Measurements from ENCODE around the gene PPP5C.
A peak's percentile ranks its signal among the peaks of the same experiment; 100 is the strongest.

PPP5C gene

GRCh38 chr19:46349311-46349993, 2.6 kb downstream of the PPP5C start:
- H3K4me2 ChIP-seq (ENCODE audit: low read depth, low read length, poor library complexity, severe bottlenecking): peak overlapping the region; percentile 60
- TF ChIP-seq CTCF (IDR thresholded peaks at IDR 0.05; ENCODE audit: insufficient read depth, low read length, poor library complexity, severe bottlenecking) (no peak), EZH2phosphoT487 (conservative IDR thresholded peaks at IDR 0.05; ENCODE audit: low read length) (no peak)

GRCh38 chr19:46350029-46350757, 3.3 kb downstream of the PPP5C start:
- Histone ChIP-seq H3K4me2 (ENCODE audit: low read depth, low read length, poor library complexity, severe bottlenecking) (peak overlapping the region; percentile 60), H2AFZ (ENCODE audit: low read depth, low read length, severe bottlenecking) (no peak overlapping the region), H3K9me3 (ENCODE audit: insufficient read depth, low read length) (no peaks in the 10 kb centered on the region), H3K36me3 (ENCODE audit: low read length) (no peaks in the 10 kb centered on the region), H3K9me2 (replicated peaks; ENCODE audit: insufficient read depth, low read length) (no peaks in the 10 kb centered on the region), H3K4me3 (ENCODE audit: insufficient read depth, low read length, poor library complexity, severe bottlenecking) (peak overlapping the region; percentile 42), H4K20me1 (ENCODE audit: low read depth, low read length) (no peaks in the 10 kb centered on the region), H3F3A (ENCODE audit: insufficient read depth) (peaks cover 3% of the 10 kb centered on the region; the same call in 1 of the 2 replicates), H3K27me3 (ENCODE audit: low read length) (no peaks in the 10 kb centered on the region), H3K79me2 (ENCODE audit: insufficient read depth, low read length) (peaks cover 71% of the 10 kb centered on the region), H3K9ac (ENCODE audit: low read length) (peak overlapping the region; percentile 50), H3K27ac (ENCODE audit: low read depth, low read length) (peak overlapping the region; percentile 69)
- TF ChIP-seq EZH2phosphoT487 (conservative IDR thresholded peaks at IDR 0.05; ENCODE audit: low read length) (no peak), CTCF (IDR thresholded peaks at IDR 0.05; ENCODE audit: insufficient read depth, low read length, poor library complexity, severe bottlenecking) (no peak)

More at GRCh38 chr19:46349311-46349993, 2.6 kb downstream of the PPP5C start:
- Histone ChIP-seq H3K27me3 (ENCODE audit: low read length) (no peaks in the 10 kb centered on the region), H3K9ac (ENCODE audit: low read length) (peak overlapping the region; percentile 50), H3K9me2 (replicated peaks; ENCODE audit: insufficient read depth, low read length) (no peaks in the 10 kb centered on the region), H3K79me2 (ENCODE audit: insufficient read depth, low read length) (peaks cover 67% of the 10 kb centered on the region), H3K36me3 (ENCODE audit: low read length) (no peaks in the 10 kb centered on the region), H2AFZ (ENCODE audit: low read depth, low read length, severe bottlenecking) (no peak overlapping the region), H3K4me3 (ENCODE audit: insufficient read depth, low read length, poor library complexity, severe bottlenecking) (peak overlapping the region; percentile 42), H3K9me3 (ENCODE audit: insufficient read depth, low read length) (no peaks in the 10 kb centered on the region), H4K20me1 (ENCODE audit: low read depth, low read length) (no peaks in the 10 kb centered on the region), H3F3A (ENCODE audit: insufficient read depth) (peaks cover 3% of the 10 kb centered on the region; the same call in 1 of the 2 replicates), H3K27ac (ENCODE audit: low read depth, low read length) (peak overlapping the region; percentile 69)

- Histone ChIP-seq H3K9me3 (ENCODE audit: insufficient read depth, low read length) (no peaks in the 10 kb centered on the region), H2AFZ (ENCODE audit: low read depth, low read length, severe bottlenecking) (no peak overlapping the region), H3K36me3 (ENCODE audit: low read length) (no peaks in the 10 kb centered on the region), H3K79me2 (ENCODE audit: insufficient read depth, low read length) (peaks cover 71% of the 10 kb centered on the region), H3K4me3 (ENCODE audit: insufficient read depth, low read length, poor library complexity, severe bottlenecking) (peak overlapping the region; percentile 42), H3K4me2 (ENCODE audit: low read depth, low read length, poor library complexity, severe bottlenecking) (peak overlapping the region; percentile 60), H3K9me2 (replicated peaks; ENCODE audit: insufficient read depth, low read length) (no peaks in the 10 kb centered on the region), H3F3A (ENCODE audit: insufficient read depth) (peaks cover 3% of the 10 kb centered on the region; the same call in 1 of the 2 replicates), H4K20me1 (ENCODE audit: low read depth, low read length) (no peaks in the 10 kb centered on the region), H3K27ac (ENCODE audit: low read depth, low read length) (peak overlapping the region; percentile 69), H3K9ac (ENCODE audit: low read length) (peak overlapping the region; percentile 50), H3K27me3 (ENCODE audit: low read length) (no peaks in the 10 kb centered on the region)
- TF ChIP-seq EZH2phosphoT487 (conservative IDR thresholded peaks at IDR 0.05; ENCODE audit: low read length): no peak
- TF ChIP-seq CTCF (IDR thresholded peaks at IDR 0.05; ENCODE audit: insufficient read depth, low read length, poor library complexity, severe bottlenecking): no peak
Measured at GRCh38 chr19:46350758-46351159, 3.9 kb downstream of the PPP5C start.

All from SU-DHL-6 (cell line).